Stimulated activated CD8-positive, alpha-beta memory T cell treated with anti-CD3 and anti-CD28 coated beads, Interleukin-2, amount 100 ng/mL, for 1 hour (primary cell): Measurements from ENCODE around the gene PLCH1.

Experiments used
- DNase-seq, 2 donors: peaks; one replicate each; pipeline ENCODE4 v3.0.0-alpha.2; 2020; ENCODE audit warnings: low read depth in 2 of 2

The PLCH1 gene

GRCh38 chr3:155385896-155386625 lies 358.8 kb downstream of the PLCH1 start:
- no peak for DNase-seq

DNA sequence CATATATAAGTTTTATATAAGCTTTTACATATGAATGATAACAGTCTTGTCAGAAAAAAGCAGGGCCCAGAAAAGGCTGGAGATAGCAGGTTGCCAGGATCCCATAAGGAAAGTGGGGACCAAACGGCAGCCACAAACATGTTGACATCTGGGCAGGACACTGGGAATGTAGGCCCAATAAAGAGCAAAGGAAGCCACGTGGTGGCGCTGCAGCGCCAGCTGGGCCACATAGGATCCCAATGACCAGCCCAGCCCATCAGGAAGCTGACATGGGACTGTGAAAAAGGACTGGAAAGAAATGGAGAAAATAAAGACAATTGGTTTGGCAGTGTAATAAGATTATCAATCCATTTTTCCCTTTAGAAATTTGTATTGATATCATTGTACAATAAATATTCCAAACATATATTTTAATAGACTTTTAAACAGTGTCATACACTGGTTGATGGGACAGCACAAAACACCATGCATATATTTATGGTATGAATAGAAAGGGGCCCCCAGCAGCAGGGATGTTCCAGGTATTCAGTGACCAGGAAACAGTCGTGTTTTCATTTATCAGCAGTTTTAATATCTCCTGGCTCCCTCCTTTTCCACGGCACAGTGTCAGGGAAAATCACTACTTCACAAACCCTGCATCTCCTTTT lies 362.4 kb downstream of the PLCH1 start:
- no peak for DNase-seq

DNA sequence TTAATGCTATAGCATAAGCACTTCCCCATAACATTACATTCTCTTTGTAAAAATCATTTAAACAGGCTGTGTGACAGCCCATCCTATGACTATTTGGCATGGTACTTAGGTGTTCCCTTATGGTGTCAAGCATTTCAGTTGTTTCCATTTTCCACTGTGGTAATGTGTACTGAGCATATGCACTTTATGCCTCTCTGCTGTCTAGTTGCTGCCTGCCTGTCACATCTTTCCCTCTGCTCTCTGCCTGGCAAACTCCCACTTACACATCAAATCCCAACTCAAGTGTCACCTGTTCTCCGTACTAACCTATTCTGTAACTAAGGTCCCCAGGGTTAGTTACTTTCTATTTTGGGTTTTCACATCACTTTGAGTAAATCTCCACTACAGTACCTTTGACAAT lies 367.0 kb downstream of the PLCH1 start:
- no peak for DNase-seq

DNA sequence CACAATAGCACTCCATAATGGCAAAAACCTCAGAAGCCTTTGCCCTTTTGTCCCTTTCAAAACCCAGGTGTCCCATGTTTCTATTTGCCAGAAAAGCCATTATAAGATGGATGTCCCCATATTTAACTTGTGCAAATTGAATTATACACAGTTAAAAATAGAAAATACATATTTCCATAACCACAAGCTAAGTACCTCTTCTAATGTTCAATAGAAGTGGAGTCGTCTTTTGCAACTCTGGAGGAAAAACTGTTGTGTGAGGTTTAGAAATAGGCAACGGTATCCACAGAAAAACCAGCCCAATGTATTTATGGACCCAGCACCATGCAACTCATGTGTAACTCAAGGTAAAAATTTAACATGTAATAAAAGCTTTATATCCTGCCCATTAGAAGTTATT lies 367.8 kb downstream of the PLCH1 start:
- no peak for DNase-seq

- DNase-seq = no peak
Measured at GRCh38 chr3:155372281-155372680, 372.6 kb downstream of the PLCH1 start.

DNA sequence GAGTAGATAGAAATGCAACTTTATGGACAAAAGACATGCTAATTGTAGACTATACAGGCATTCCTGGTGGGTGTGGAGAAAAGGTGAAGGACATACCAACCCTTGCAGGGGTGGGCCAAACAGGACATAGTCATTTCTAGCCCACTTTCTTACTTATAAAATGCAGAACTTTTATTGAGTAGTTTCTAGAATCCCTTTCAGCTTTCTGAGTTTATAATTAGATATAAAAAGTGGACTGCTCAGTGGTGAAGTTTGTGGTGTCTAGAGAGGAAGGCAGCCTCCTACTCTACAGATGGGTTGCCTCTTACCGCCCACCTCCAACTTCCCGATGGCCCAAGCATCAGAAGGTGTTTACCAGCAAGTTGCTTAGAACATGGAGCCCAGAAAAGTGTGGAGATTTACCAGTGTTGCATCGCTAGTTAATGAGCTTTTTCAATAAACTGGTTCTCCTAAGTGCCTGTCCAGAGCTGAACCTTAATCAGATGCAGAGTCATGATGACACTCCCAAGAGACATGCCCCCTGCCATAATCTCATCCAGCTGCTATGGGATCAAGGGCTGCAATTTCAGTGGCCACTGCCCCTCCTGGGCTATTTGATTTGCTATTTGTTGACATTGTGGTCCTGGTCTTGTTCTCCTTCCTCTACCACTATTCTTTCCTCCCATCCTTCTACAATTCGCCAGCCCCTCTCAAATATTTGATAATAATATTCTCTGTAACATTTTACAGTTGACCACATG lies 373.9 kb downstream of the PLCH1 start:
- DNase-seq = no peak

DNA sequence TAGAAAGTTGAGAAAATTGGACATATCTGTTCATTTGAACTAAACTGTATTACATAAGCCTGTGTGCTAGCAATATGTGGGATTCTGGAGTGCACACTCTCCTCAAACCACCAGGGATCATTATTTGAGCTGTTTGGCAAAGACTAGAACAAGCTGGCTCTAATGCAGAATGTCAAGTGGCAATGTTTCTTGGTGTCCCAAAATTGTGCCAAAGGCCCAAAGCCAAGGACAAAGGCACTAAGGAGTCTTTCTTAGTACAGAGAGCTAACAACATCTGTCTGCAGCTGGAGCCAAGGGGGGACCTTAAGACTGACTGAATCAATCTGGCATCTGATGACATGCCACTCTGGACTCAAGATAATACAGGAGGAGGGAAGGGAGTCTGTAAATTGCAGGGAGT lies 374.7 kb downstream of the PLCH1 start:
- no peak for DNase-seq

- no peak for DNase-seq
Measured at GRCh38 chr3:155369735-155370134, 375.1 kb downstream of the PLCH1 start.

DNA sequence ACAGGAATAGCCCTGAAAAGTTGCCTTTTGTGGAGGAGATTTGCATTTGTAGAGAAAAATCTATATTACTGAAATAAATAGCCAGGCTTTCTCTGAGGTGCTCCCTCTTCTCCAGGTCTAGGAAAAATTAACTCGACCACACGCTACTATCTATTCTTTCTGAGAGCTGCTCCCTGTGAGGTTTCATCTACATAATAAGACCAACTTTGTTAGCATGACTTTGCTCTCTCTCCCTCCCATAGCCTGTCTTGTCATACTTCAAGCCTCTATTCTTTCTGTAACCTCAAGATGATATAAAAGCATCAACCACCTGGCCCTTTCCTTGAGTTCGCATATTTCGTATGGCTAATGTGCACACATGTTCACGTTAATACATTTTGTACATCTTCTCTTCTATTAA lies 375.6 kb downstream of the PLCH1 start:
- no peak for DNase-seq

DNA sequence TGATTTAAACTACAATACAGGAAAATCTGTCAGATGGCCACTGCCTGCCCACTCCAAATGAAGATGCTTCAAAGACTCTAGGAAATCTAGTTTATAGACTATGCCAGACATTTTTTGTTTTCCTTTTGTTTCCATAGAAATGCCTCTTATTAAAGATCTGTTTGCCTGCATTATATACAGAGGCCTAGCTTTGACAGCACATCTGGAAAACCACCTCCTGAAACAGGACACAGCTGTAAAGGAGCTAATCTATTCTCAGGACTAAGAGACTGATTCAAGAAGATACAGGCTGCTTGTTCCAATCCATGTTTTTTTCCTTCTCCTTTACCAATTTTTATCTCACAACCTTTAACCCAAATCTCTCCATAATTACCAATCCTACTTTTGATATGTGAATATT lies 376.1 kb downstream of the PLCH1 start:
- DNase-seq = no peak

- DNase-seq = no peak
Measured at GRCh38 chr3:155367506-155367905, 377.4 kb downstream of the PLCH1 start.

DNA sequence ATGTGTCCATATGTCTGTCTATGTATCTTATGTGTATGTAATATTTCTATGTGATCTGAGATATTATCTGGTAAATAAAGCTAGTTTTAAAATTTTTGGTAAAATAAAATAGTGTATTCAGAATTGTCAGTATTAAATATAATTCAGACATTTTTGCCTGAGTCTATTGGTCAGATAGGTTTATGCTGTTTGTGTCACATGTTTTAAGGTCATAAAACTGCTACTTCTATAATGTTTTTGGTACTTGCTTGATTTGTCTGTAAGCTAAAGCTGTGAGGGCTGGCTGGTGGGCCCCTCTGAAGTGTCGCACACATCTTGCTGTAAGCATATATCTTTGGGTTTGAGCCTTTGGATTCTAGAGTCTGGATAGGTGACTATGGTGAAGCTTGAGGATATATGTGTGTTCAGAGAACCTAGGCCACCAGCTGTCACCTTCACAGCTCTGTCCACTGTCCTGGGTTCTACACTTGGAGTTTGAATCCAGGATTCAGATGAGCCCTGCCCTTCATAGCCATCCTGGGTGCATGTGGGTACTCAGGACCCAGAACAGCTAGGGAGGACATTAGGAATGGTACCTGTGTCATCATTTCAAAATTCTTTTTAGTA lies 379.6 kb downstream of the PLCH1 start:
- DNase-seq = no peak

GRCh38 chr3:155364492-155364891 lies 380.4 kb downstream of the PLCH1 start:
- no peak for DNase-seq

- no peak for DNase-seq
Measured at GRCh38 chr3:155363690-155364070, 381.2 kb downstream of the PLCH1 start.

GRCh38 chr3:155362808-155363689 lies 381.8 kb downstream of the PLCH1 start:
- DNase-seq = no peak

- no peak for DNase-seq
Measured at GRCh38 chr3:155360281-155360680, 384.6 kb downstream of the PLCH1 start.

DNA sequence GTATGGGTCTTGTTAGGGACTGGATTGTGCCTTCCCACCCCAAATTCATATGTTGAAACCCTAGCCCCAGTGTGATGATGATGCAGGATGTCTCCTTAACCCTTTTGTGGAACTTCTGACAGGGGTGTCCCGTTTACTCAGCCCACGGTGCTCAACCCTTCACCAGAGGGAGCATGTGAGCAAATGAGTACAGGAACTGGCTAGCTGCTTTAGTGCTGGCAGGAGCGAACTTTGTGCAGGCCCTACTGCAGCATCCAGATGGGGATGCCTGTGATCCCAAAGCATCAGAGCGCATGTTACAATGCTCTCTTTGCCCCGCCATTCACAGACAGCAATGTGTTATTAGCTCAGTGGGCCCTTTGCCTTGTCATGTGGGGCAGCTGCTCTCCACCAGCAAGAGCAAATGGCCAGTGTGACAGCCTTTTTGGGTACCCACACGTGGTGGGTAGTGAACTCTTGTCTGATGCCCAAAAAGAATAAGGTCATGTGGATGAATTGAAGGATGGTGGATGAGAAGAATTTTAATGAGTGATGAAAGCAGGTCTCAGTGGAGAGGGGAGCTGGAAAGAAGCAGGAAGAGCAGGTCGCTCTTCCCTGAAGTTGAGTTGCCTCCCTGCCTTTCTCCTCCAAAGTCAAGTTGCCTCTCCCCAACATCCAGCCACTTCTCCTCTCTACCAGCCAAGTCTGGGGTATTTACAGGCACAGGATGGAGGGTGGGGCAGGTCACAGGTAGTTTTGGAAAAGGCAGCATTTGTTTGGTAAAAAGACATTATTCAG lies 388.1 kb downstream of the PLCH1 start:
- no peak for DNase-seq

- DNase-seq = no peak
Measured at GRCh38 chr3:155354658-155355057, 390.2 kb downstream of the PLCH1 start.

DNA sequence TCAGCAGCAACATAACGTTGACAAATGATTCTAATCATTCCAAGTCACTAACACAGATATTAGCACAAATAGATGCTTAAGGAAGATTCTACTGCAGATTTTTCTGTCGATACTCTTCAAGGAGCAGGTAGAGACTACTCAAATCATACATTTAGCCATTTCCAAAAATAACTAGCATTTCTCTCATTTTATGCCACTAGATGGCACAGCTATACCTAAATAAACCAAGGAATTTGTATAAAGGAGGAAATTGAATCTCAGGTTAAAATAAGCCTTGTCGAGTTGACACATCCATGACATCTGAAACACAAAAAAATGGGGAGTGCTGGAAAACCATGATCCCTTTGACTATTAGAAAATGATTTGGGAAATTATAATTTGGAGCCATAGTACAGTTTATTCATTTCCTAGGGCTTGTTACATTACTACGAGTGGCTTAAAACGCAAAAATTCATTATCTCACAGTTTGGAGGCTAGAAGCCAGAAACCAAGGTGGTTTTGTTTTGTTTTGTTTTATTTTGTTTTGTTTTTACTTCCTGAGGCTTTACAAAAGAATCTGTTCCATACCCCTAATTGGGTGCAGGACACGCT lies 391.9 kb downstream of the PLCH1 start:
- DNase-seq = no peak

DNA sequence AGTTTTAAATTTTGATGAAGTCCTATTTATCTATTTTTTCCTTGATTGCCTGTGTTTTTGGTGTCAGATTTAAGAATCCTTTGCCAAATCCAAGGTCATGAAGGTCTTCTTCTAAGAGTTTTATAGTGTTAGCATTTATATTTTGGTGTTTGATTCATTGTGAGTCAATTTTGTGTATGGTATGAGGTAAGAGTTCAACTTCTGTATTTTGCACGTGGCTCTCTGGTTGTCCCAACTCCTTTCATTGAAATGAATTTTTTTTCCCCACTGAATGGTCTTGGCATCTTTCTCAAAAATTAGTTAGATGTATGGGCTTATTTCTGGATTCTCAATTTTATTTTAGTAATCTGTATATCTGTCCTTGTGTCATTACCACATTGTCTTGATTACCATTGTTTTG lies 394.3 kb downstream of the PLCH1 start:
- DNase-seq = no peak
